PFSK-1 (cell line): Measurements from ENCODE around the gene ACP6.

Source experiments
- FOXP2 ChIP-seq: optimal IDR thresholded peaks from 2 replicates; pipeline ENCODE3; 2011; ENCODE audit warnings: borderline replicate concordance, control low read depth, inconsistent platforms; ENCODE audit not compliant: insufficient read depth; ENCODE audit errors: extremely low read length, extremely low read depth
- POLR2AphosphoS5 ChIP-seq: IDR thresholded peaks from 2 replicates; pipeline ENCODE4 v1.6.1; 2012; ENCODE audit warnings: low read depth, mild to moderate bottlenecking, control low read depth, low read length, moderate library complexity
- SIN3A ChIP-seq: IDR thresholded peaks from 2 replicates; pipeline ENCODE4 v1.6.1; 2012; ENCODE audit warnings: mild to moderate bottlenecking, low read length, moderate library complexity, borderline replicate concordance; ENCODE audit not compliant: insufficient read depth
- TAF1 ChIP-seq: IDR thresholded peaks from 2 replicates; pipeline ENCODE4 v1.6.1; 2012; ENCODE audit warnings: low read length, control low read depth, borderline replicate concordance; ENCODE audit not compliant: insufficient read depth
- TF ChIP-seq, protein P1 (sequence below), 2 experiments: IDR thresholded peaks; 2 replicates each; pipeline versions ENCODE4 v1.6.1 to v1.8.0; 2011 to 2012; ENCODE audit warnings: low read depth in 2 of 2, low read length in 2 of 2, control low read depth in 1 of 2, inconsistent platforms in 1 of 2, mild to moderate bottlenecking in 1 of 2, moderate library complexity in 1 of 2; ENCODE audit not compliant: insufficient read depth in 1 of 2

Gene ACP6

GRCh38 chr1:147640553-147641165 is 29.7 kb downstream of the ACP6 start:
- TF ChIP-seq SIN3A, result no peak
- TF ChIP-seq, protein P1, sequence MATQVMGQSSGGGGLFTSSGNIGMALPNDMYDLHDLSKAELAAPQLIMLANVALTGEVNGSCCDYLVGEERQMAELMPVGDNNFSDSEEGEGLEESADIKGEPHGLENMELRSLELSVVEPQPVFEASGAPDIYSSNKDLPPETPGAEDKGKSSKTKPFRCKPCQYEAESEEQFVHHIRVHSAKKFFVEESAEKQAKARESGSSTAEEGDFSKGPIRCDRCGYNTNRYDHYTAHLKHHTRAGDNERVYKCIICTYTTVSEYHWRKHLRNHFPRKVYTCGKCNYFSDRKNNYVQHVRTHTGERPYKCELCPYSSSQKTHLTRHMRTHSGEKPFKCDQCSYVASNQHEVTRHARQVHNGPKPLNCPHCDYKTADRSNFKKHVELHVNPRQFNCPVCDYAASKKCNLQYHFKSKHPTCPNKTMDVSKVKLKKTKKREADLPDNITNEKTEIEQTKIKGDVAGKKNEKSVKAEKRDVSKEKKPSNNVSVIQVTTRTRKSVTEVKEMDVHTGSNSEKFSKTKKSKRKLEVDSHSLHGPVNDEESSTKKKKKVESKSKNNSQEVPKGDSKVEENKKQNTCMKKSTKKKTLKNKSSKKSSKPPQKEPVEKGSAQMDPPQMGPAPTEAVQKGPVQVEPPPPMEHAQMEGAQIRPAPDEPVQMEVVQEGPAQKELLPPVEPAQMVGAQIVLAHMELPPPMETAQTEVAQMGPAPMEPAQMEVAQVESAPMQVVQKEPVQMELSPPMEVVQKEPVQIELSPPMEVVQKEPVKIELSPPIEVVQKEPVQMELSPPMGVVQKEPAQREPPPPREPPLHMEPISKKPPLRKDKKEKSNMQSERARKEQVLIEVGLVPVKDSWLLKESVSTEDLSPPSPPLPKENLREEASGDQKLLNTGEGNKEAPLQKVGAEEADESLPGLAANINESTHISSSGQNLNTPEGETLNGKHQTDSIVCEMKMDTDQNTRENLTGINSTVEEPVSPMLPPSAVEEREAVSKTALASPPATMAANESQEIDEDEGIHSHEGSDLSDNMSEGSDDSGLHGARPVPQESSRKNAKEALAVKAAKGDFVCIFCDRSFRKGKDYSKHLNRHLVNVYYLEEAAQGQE (IDR thresholded peaks at IDR 0.05; ENCODE audit: insufficient read depth in 1 of 2, low read depth in 2 of 2, low read length in 2 of 2), result no peak
- no peak for TF ChIP-seq FOXP2
- TF ChIP-seq TAF1, result no peak

GRCh38 chr1:147636314-147636713 is 34.0 kb downstream of the ACP6 start:
- TF ChIP-seq SIN3A (no peak), FOXP2 (no peak)

- TF ChIP-seq POLR2AphosphoS5 (no peak), SIN3A (no peak), TAF1 (no peak), FOXP2 (no peak)
- TF ChIP-seq, protein P1 (IDR thresholded peaks at IDR 0.05; ENCODE audit: insufficient read depth in 1 of 2, low read depth in 2 of 2, low read length in 2 of 2), result no peak
These were observed 35.0 kb downstream of the ACP6 start for GRCh38 chr1:147635342-147635741.

GRCh38 chr1:147634645-147635044 is 35.7 kb downstream of the ACP6 start:
- TF ChIP-seq TAF1, result no peak
- TF ChIP-seq, protein P1 (IDR thresholded peaks at IDR 0.05; ENCODE audit: insufficient read depth in 1 of 2, low read depth in 2 of 2, low read length in 2 of 2), result no peak
- no peak for TF ChIP-seq FOXP2
- no peak for TF ChIP-seq SIN3A
- TF ChIP-seq POLR2AphosphoS5, result no peak

- TF ChIP-seq FOXP2 (no peak), POLR2AphosphoS5 (no peak), SIN3A (no peak), TAF1 (no peak)
- TF ChIP-seq, protein P1 (IDR thresholded peaks at IDR 0.05; ENCODE audit: insufficient read depth in 1 of 2, low read depth in 2 of 2, low read length in 2 of 2), result no peak
These were observed 36.6 kb downstream of the ACP6 start for GRCh38 chr1:147633759-147634158.
